Keratinocyte (primary cell): ENCODE measurements around the gene RRAD.

Source experiments
- CTCF ChIP-seq, 3 experiments: IDR thresholded peaks in 1 of 3; conservative IDR thresholded peaks in 1 of 3; optimal IDR thresholded peaks in 1 of 3; 2 replicates in 2 of 3; 3 replicates in 1 of 3; pipeline versions ENCODE3 to v1.5.1; 2011; ENCODE audit warnings: low read length in 3 of 3, mild to moderate bottlenecking in 3 of 3, moderate library complexity in 2 of 3, control low read depth in 1 of 3, inconsistent platforms in 1 of 3; ENCODE audit not compliant: insufficient read depth in 2 of 3; ENCODE audit errors: extremely low read depth in 1 of 3
- EZH2 ChIP-seq: IDR thresholded peaks from one replicate; pipeline ENCODE4 v1.6.1; 2012; ENCODE audit warnings: inconsistent platforms, mild to moderate bottlenecking, low read length, moderate library complexity

GRCh38 chr16:66895999-66896398 lies 29.3 kb downstream of the RRAD start:
- TF ChIP-seq CTCF (optimal IDR thresholded peaks at IDR 0.05 in 1 of 3, IDR thresholded peaks at IDR 0.05 in 1 of 3, conservative IDR thresholded peaks at IDR 0.05 in 1 of 3; ENCODE audit: extremely low read depth in 1 of 3, insufficient read depth in 2 of 3, low read length in 3 of 3) (no peak), EZH2 (no peak)
